ENCODE data around the gene PRKX. TPM values are rescaled to one million over a fixed set of nuclear protein-coding genes. Genes with fewer than 3 reads are reported as not detected.
"Not testable (repeated sequence)": the region's sequence is repeated elsewhere in the genome, so short reads cannot be mapped to it uniquely, and the experiment has no call there.

The PRKX gene
- total and polyA plus RNA-seq, 4 donors: 6.0 to 19.1 (median 14.6) TPM

GRCh38 chrX:3735891-3736290, 22.4 kb upstream of the PRKX start:
- H3K4me1 ChIP-seq (ENCODE audit: control insufficient read depth in 1 of 2, insufficient read depth in 2 of 2, low read length in 2 of 2); ATAC-seq (ENCODE audit: low FRiP score); H3K9me3 ChIP-seq (ENCODE audit: control insufficient read depth, low read length); H3K27me3 ChIP-seq (ENCODE audit: control insufficient read depth in 1 of 2, insufficient read depth in 2 of 2, low read length in 1 of 2); H3K4me3 ChIP-seq (ENCODE audit: low read length in 2 of 2); H3K36me3 ChIP-seq (ENCODE audit: control insufficient read depth in 1 of 2, insufficient read depth in 2 of 2, low read length in 1 of 2); DNase-seq; intact Hi-C loops (cut with DNase I); H3K27ac ChIP-seq (ENCODE audit: low read depth in 1 of 2, low read length in 2 of 2): not testable (repeated sequence)
- 69 to 70% methylated on average over 6 of the region's 6 CpGs for WGBS, 2 donors

GRCh38 chrX:3734456-3734855, 21.0 kb upstream of the PRKX start:
- DNase-seq; intact Hi-C loops (cut with DNase I): not testable (repeated sequence)

GRCh38 chrX:3733043-3733430, 19.6 kb upstream of the PRKX start:
- WGBS, 2 donors: 93 to 95% methylated on average over 7 of the region's 7 CpGs
- Histone ChIP-seq H3K27me3 (ENCODE audit: control insufficient read depth in 1 of 2, insufficient read depth in 2 of 2, low read length in 1 of 2) (no peaks in the 10 kb centered on the region), H3K4me1 (ENCODE audit: control insufficient read depth in 1 of 2, insufficient read depth in 2 of 2, low read length in 2 of 2) (no peaks in the 10 kb centered on the region), H3K9me3 (ENCODE audit: control insufficient read depth, low read length) (no peaks in the 10 kb centered on the region), H3K27ac (ENCODE audit: low read depth in 1 of 2, low read length in 2 of 2) (no peak overlapping the region), H3K4me3 (ENCODE audit: low read length in 2 of 2) (no peak overlapping the region), H3K36me3 (ENCODE audit: control insufficient read depth in 1 of 2, insufficient read depth in 2 of 2, low read length in 1 of 2) (no peaks in the 10 kb centered on the region)
- ATAC-seq (ENCODE audit: low FRiP score) (no peak), DNase-seq (no peak)
- intact Hi-C loops (cut with DNase I): no loop called here

More at GRCh38 chrX:3734456-3734855, 21.0 kb upstream of the PRKX start:
- H3K9me3 ChIP-seq (ENCODE audit: control insufficient read depth, low read length); H3K27ac ChIP-seq (ENCODE audit: low read depth in 1 of 2, low read length in 2 of 2); H3K4me1 ChIP-seq (ENCODE audit: control insufficient read depth in 1 of 2, insufficient read depth in 2 of 2, low read length in 2 of 2); ATAC-seq (ENCODE audit: low FRiP score); H3K36me3 ChIP-seq (ENCODE audit: control insufficient read depth in 1 of 2, insufficient read depth in 2 of 2, low read length in 1 of 2); H3K4me3 ChIP-seq (ENCODE audit: low read length in 2 of 2); H3K27me3 ChIP-seq (ENCODE audit: control insufficient read depth in 1 of 2, insufficient read depth in 2 of 2, low read length in 1 of 2): not testable (repeated sequence)
- WGBS, 2 donors: 80 to 87% methylated on average over 4 of the region's 4 CpGs

- H3K4me1 ChIP-seq (ENCODE audit: control insufficient read depth in 1 of 2, insufficient read depth in 2 of 2, low read length in 2 of 2); ATAC-seq (ENCODE audit: low FRiP score); intact Hi-C loops (cut with DNase I); DNase-seq; H3K36me3 ChIP-seq (ENCODE audit: control insufficient read depth in 1 of 2, insufficient read depth in 2 of 2, low read length in 1 of 2); H3K27ac ChIP-seq (ENCODE audit: low read depth in 1 of 2, low read length in 2 of 2); H3K27me3 ChIP-seq (ENCODE audit: control insufficient read depth in 1 of 2, insufficient read depth in 2 of 2, low read length in 1 of 2); H3K4me3 ChIP-seq (ENCODE audit: low read length in 2 of 2); H3K9me3 ChIP-seq (ENCODE audit: control insufficient read depth, low read length): not testable (repeated sequence)
- 75 to 90% methylated on average over 15 of the region's 15 CpGs for WGBS, 2 donors
These were observed 19.0 kb upstream of the PRKX start for GRCh38 chrX:3732326-3733042.

GRCh38 chrX:3728454-3728853, 15.0 kb upstream of the PRKX start:
- no peak overlapping the region for H3K4me3 ChIP-seq (ENCODE audit: low read length in 2 of 2)
- H3K9me3 ChIP-seq (ENCODE audit: control insufficient read depth, low read length): no peaks in the 10 kb centered on the region
- intact Hi-C loops (cut with DNase I): no loop called here
- no peaks in the 10 kb centered on the region for H3K4me1 ChIP-seq (ENCODE audit: control insufficient read depth in 1 of 2, insufficient read depth in 2 of 2, low read length in 2 of 2)
- H3K27me3 ChIP-seq (ENCODE audit: control insufficient read depth in 1 of 2, insufficient read depth in 2 of 2, low read length in 1 of 2): no peaks in the 10 kb centered on the region
- no peaks in the 10 kb centered on the region for H3K36me3 ChIP-seq (ENCODE audit: control insufficient read depth in 1 of 2, insufficient read depth in 2 of 2, low read length in 1 of 2)
- WGBS, 2 donors: 26 to 37% methylated on average over 9 of the region's 9 CpGs
- DNase-seq (no peak), ATAC-seq (ENCODE audit: low FRiP score) (no peak)
- no peak overlapping the region for H3K27ac ChIP-seq (ENCODE audit: low read depth in 1 of 2, low read length in 2 of 2)

GRCh38 chrX:3723460-3723859, 10.0 kb upstream of the PRKX start:
- H3K9me3 ChIP-seq (ENCODE audit: control insufficient read depth, low read length); intact Hi-C loops (cut with DNase I); H3K27me3 ChIP-seq (ENCODE audit: control insufficient read depth in 1 of 2, insufficient read depth in 2 of 2, low read length in 1 of 2); H3K4me1 ChIP-seq (ENCODE audit: control insufficient read depth in 1 of 2, insufficient read depth in 2 of 2, low read length in 2 of 2); H3K4me3 ChIP-seq (ENCODE audit: low read length in 2 of 2); ATAC-seq (ENCODE audit: low FRiP score); H3K27ac ChIP-seq (ENCODE audit: low read depth in 1 of 2, low read length in 2 of 2); H3K36me3 ChIP-seq (ENCODE audit: control insufficient read depth in 1 of 2, insufficient read depth in 2 of 2, low read length in 1 of 2); DNase-seq: not testable (repeated sequence)
- WGBS, 2 donors: 93% methylated on average over 9 of the region's 9 CpGs

GRCh38 chrX:3717742-3718420, 4.4 kb upstream of the PRKX start:
- Histone ChIP-seq H3K4me1 (ENCODE audit: control insufficient read depth in 1 of 2, insufficient read depth in 2 of 2, low read length in 2 of 2) (no peaks in the 10 kb centered on the region), H3K9me3 (ENCODE audit: control insufficient read depth, low read length) (no peaks in the 10 kb centered on the region), H3K4me3 (ENCODE audit: low read length in 2 of 2) (no peak overlapping the region), H3K36me3 (ENCODE audit: control insufficient read depth in 1 of 2, insufficient read depth in 2 of 2, low read length in 1 of 2) (no peaks in the 10 kb centered on the region), H3K27ac (ENCODE audit: low read depth in 1 of 2, low read length in 2 of 2) (no peak overlapping the region), H3K27me3 (ENCODE audit: control insufficient read depth in 1 of 2, insufficient read depth in 2 of 2, low read length in 1 of 2) (no peaks in the 10 kb centered on the region)
- WGBS, 2 donors: 45 to 57% methylated on average over 11 of the region's 11 CpGs
- intact Hi-C loops (cut with DNase I): no loop called here
- no peak for DNase-seq
- no peak for ATAC-seq (ENCODE audit: low FRiP score)

- intact Hi-C loops (cut with DNase I): no loop called here
- 76 to 77% methylated on average over 3 of the region's 3 CpGs for WGBS, 2 donors
These were observed 2.5 kb upstream of the PRKX start for GRCh38 chrX:3715921-3716320.

More at GRCh38 chrX:3715921-3716320, 2.5 kb upstream of the PRKX start:
- DNase-seq (no peak), ATAC-seq (ENCODE audit: low FRiP score) (no peak)
- Histone ChIP-seq H3K4me1 (ENCODE audit: control insufficient read depth in 1 of 2, insufficient read depth in 2 of 2, low read length in 2 of 2) (no peaks in the 10 kb centered on the region), H3K27me3 (ENCODE audit: control insufficient read depth in 1 of 2, insufficient read depth in 2 of 2, low read length in 1 of 2) (no peaks in the 10 kb centered on the region), H3K9me3 (ENCODE audit: control insufficient read depth, low read length) (no peaks in the 10 kb centered on the region), H3K4me3 (ENCODE audit: low read length in 2 of 2) (no peak overlapping the region), H3K36me3 (ENCODE audit: control insufficient read depth in 1 of 2, insufficient read depth in 2 of 2, low read length in 1 of 2) (no peaks in the 10 kb centered on the region), H3K27ac (ENCODE audit: low read depth in 1 of 2, low read length in 2 of 2) (no peak overlapping the region)
